Measurements from ENCODE around the gene HEY2. TPM values are rescaled to one million over a fixed set of nuclear protein-coding genes. Genes with fewer than 3 reads are reported as not detected.

The HEY2 gene
- total and polyA plus RNA-seq, 2 of the 8 experiments (the other 6 are each of a cell fraction or from before 2014, with no cell fraction given): 9.1 to 16.2 TPM

GRCh38 chr6:125729983-125730382, 19.4 kb upstream of the HEY2 start:
- WGBS, 2 experiments (ENCODE audit: extremely low coverage in 1 of 2, insufficient coverage in 1 of 2, insufficient read length in 1 of 2, insufficient replicate concordance in 2 of 2, low coverage in 1 of 2, low lambda C conversion rate in 2 of 2, missing lambda C conversion rate in 1 of 2): 81% methylated on average over 2 of the region's 2 CpGs; no CpG with 5 or more reads in 1 of the 2 experiments
- DNase-seq (ENCODE audit: low read depth in 1 of 2, low spot score in 2 of 2) (no peak), FAIRE-seq (no peak)
- peaks cover 0 to 10% (median 2%) of the 10 kb centered on the region in 4 experiments; a peak in 2 of 7 replicates for H3K4me1 ChIP-seq (replicated peaks in 1 of 4; ENCODE audit: control insufficient read depth in 3 of 4, insufficient read depth in 4 of 4, low read length in 3 of 4)
- no peak overlapping the region for H3K14ac ChIP-seq (ENCODE audit: insufficient read length)
- no peak overlapping the region for H2BK20ac ChIP-seq (ENCODE audit: low read length)
- no peaks in the 10 kb centered on the region for H3K27me3 ChIP-seq (replicated peaks in 1 of 4; ENCODE audit: control insufficient read depth in 3 of 4, extremely low read depth in 1 of 4, insufficient read depth in 3 of 4, low read length in 3 of 4)
- H2BK15ac ChIP-seq (ENCODE audit: low read length): no peak overlapping the region
- 0 out of 2 replicates have a peak overlapping the region, but pooled peaks have one; percentile 1 for H2AFZ ChIP-seq (ENCODE audit: low read length)
- no peak overlapping the region for H2BK120ac ChIP-seq (replicated peaks; ENCODE audit: low read depth, low read length)
- H3K36me3 ChIP-seq (ENCODE audit: control insufficient read depth in 2 of 4, insufficient read depth in 4 of 4, low read length in 3 of 4): no peaks in the 10 kb centered on the region
- no peak overlapping the region for H4K5ac ChIP-seq (ENCODE audit: insufficient read length, low read depth, low read length)
- H3K27ac ChIP-seq (ENCODE audit: low read depth, low read length): no peak overlapping the region
- no peak overlapping the region for H3K23ac ChIP-seq (ENCODE audit: insufficient read length)
- no peak overlapping the region for H3K4me3 ChIP-seq (ENCODE audit: extremely low read depth in 1 of 4, insufficient read depth in 2 of 4, low read depth in 3 of 4, low read length in 4 of 4)
- no peak overlapping the region for H2BK12ac ChIP-seq (ENCODE audit: low read depth, low read length)
- POLR2A ChIA-PET (ENCODE audit: partially characterized antibody): interaction anchor here (0.7 to 2.5 kb wide), 3 partner anchors 12 to 38 kb away, joined by 3 to 7 read pairs (median 3); no protein-coding TSS in a partner anchor
- H3K79me2 ChIP-seq (ENCODE audit: control insufficient read depth in 1 of 2, insufficient read depth in 2 of 2, low read length in 2 of 2): no peaks in the 10 kb centered on the region
- H4K20me1 ChIP-seq (replicated peaks in 1 of 2; ENCODE audit: control insufficient read depth in 1 of 2, insufficient read depth in 2 of 2, low read length in 2 of 2): no peaks in the 10 kb centered on the region
- H3K9me3 ChIP-seq (ENCODE audit: insufficient read depth in 2 of 2, low read depth in 1 of 2, low read length in 1 of 2): no peaks in the 10 kb centered on the region
- H3K79me1 ChIP-seq (ENCODE audit: low read depth, low read length): no peaks in the 10 kb centered on the region
- H3K4ac ChIP-seq (replicated peaks; ENCODE audit: insufficient read length, low read depth, low read length): no peak overlapping the region
- H4K8ac ChIP-seq (ENCODE audit: extremely low read depth, insufficient read depth, low read length): no peak overlapping the region
- no peak overlapping the region for H2BK5ac ChIP-seq (ENCODE audit: low read depth, low read length)
- H3K4me2 ChIP-seq (ENCODE audit: insufficient read depth in 1 of 2, low read depth in 2 of 2, low read length in 2 of 2): no peak overlapping the region
- H4K91ac ChIP-seq (replicated peaks; ENCODE audit: insufficient read length, low read length): no peak overlapping the region
- TF ChIP-seq, protein P1, sequence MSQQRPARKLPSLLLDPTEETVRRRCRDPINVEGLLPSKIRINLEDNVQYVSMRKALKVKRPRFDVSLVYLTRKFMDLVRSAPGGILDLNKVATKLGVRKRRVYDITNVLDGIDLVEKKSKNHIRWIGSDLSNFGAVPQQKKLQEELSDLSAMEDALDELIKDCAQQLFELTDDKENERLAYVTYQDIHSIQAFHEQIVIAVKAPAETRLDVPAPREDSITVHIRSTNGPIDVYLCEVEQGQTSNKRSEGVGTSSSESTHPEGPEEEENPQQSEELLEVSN (IDR thresholded peaks at IDR 0.05): no peak
- TF ChIP-seq SP4 (IDR thresholded peaks at IDR 0.05; ENCODE audit: low read length) (no peak), JUN (IDR thresholded peaks at IDR 0.05; ENCODE audit: low read depth, low read length) (no peak), BCL11A (IDR thresholded peaks at IDR 0.05; ENCODE audit: low read depth in 2 of 2, low read length in 2 of 2) (no peak), CHD1 (IDR thresholded peaks at IDR 0.05; ENCODE audit: low read depth, low read length) (no peak), CBX5 (IDR thresholded peaks at IDR 0.05; ENCODE audit: low read depth, low read length) (no peak)
- CTCF ChIA-PET (ENCODE audit: partially characterized antibody): interaction anchor here (0.6 to 1.6 kb wide), 6 partner anchors 8 to 495 kb away, joined by 3 to 6 read pairs (median 4); no protein-coding TSS in a partner anchor
- H3K9ac ChIP-seq (replicated peaks in 1 of 4; ENCODE audit: extremely low read depth in 1 of 4, low read depth in 3 of 4, low read length in 3 of 4): no peak overlapping the region
- no peak overlapping the region for H3K56ac ChIP-seq (replicated peaks; ENCODE audit: insufficient read length, low read depth, low read length)
- no peak overlapping the region for H3K18ac ChIP-seq (ENCODE audit: extremely low read depth, low read length)
- H2AK5ac ChIP-seq (ENCODE audit: low read depth, low read length): no peak overlapping the region
- no peaks in the 10 kb centered on the region for H3K23me2 ChIP-seq (ENCODE audit: low read depth, low read length)

All from H1 (cell line).